K562 (cell line): ENCODE results near the gene OMP. TPM values are rescaled to one million over a fixed set of nuclear protein-coding genes. Genes with fewer than 3 reads are reported as not detected.

Experiments used
- ATAC-seq: fragments of 200-7000 bp; cut with Tn5 transposase; 3 replicates; pipeline ENCODE4 v1.9.1; 2020; ENCODE audit warnings: moderate library complexity
- BruUV-seq: library from RNA; stranded (reverse); fragments of 400-500 nt; replicated peaks from 2 replicates; lab custom pipeline; 2021; lab: Mats Ljungman, UMichigan
- CTCF ChIA-PET: fragments of 300-600 bp; formaldehyde crosslinking; extraction: SDS; loops from one replicate; lab custom pipeline; 2021; ENCODE audit warnings: low intra/inter-chr PET ratio; lab: Yijun Ruan, JAX
- POLR2A ChIA-PET: fragments of 300-600, 350-650 bp; sonication (Branson Sonifier 250); formaldehyde crosslinking; extraction: SDS; loops from one replicate; lab custom pipeline; 2021; ENCODE audit warnings: antibody characterized with exemption, inconsistent platforms; lab: Yijun Ruan, JAX
- DNase-seq, 4 experiments: peaks; one replicate each; pipeline versions ENCODE4 v3.0.0 to v3.0.0-alpha.2; 2011 to 2018; ENCODE audit warnings: low spot score in 3 of 4, mixed read lengths in 3 of 4; ENCODE audit errors: extremely low read depth in 1 of 4
- FAIRE-seq: peaks from 2 replicates; lab custom pipeline; 2011; peaks lifted over from hg19 to GRCh38; lab: Jason Lieb, UNC
- H2AFZ ChIP-seq: 2 replicates; pipeline ENCODE4 v1.6.0; 2011; ENCODE audit warnings: low read depth, low read length, control low read depth, inconsistent platforms
- H3K27ac ChIP-seq: fragments of 200-600 bp; 3 replicates; pipeline ENCODE4 v1.8.0; 2011; ENCODE audit warnings: low read depth, mild to moderate bottlenecking, control low read depth, inconsistent platforms, low read length, moderate library complexity, mixed read lengths; ENCODE audit errors: extremely low read depth
- H3K27me3 ChIP-seq, 2 experiments: fragments of 300-600 bp in 1 of 2; 2 replicates in 1 of 2; 3 replicates in 1 of 2; pipeline versions ENCODE4 v1.6.0 to v1.8.0; 2011; ENCODE audit warnings: inconsistent platforms in 2 of 2, low read length in 2 of 2, mild to moderate bottlenecking in 1 of 2, mixed read lengths in 1 of 2, moderate library complexity in 1 of 2; ENCODE audit not compliant: control insufficient read depth in 2 of 2, insufficient read depth in 2 of 2
- H3K36me3 ChIP-seq: fragments of 300-600 bp; 3 replicates; pipeline ENCODE4 v1.8.0; 2011; ENCODE audit warnings: mild to moderate bottlenecking, low read length, inconsistent platforms; ENCODE audit not compliant: control insufficient read depth, insufficient read depth
- H3K4me1 ChIP-seq, 2 experiments: fragments of 200-600 bp in 1 of 2; replicated peaks in 1 of 2; 2 replicates in 1 of 2; 3 replicates in 1 of 2; pipeline versions ENCODE4 v1.5.1 to v1.8.0; 2011; ENCODE audit warnings: inconsistent platforms in 2 of 2, low read length in 2 of 2, mild to moderate bottlenecking in 1 of 2, mixed read lengths in 1 of 2, moderate library complexity in 1 of 2; ENCODE audit not compliant: control insufficient read depth in 2 of 2, insufficient read depth in 2 of 2
- H3K4me2 ChIP-seq: 2 replicates; pipeline ENCODE4 v1.6.1; 2011; ENCODE audit warnings: low read length, control low read depth, inconsistent platforms, mixed read lengths; ENCODE audit not compliant: insufficient read depth
- H3K4me3 ChIP-seq: fragments of 200-600 bp; sonication (generic), shearing (Covaris generic); 2 replicates; pipeline ENCODE4 v1.5.1; 2016; ENCODE audit warnings: control low read depth, inconsistent platforms
- H3K79me2 ChIP-seq: fragments of 200-600 bp; 3 replicates; pipeline ENCODE4 v1.8.0; 2011; ENCODE audit warnings: low read length, inconsistent platforms; ENCODE audit not compliant: control insufficient read depth, insufficient read depth
- H3K9ac ChIP-seq, 2 experiments: 2 replicates each; pipeline versions ENCODE4 v1.6.0 to v1.6.1; 2011; ENCODE audit warnings: low read depth in 2 of 2, low read length in 2 of 2, control low read depth in 1 of 2, inconsistent platforms in 1 of 2, mild to moderate bottlenecking in 1 of 2, mixed read lengths in 1 of 2; ENCODE audit not compliant: insufficient read depth in 1 of 2
- H3K9me1 ChIP-seq: one replicate; pipeline ENCODE4 v1.6.0; 2011; ENCODE audit warnings: inconsistent platforms, mild to moderate bottlenecking, low read length, moderate library complexity; ENCODE audit not compliant: control insufficient read depth, insufficient read depth
- H3K9me3 ChIP-seq: replicated peaks from 2 replicates; pipeline ENCODE4 v1.5.1; 2011; ENCODE audit warnings: low read depth, low read length, inconsistent platforms; ENCODE audit not compliant: control insufficient read depth, insufficient read depth
- H4K20me1 ChIP-seq: replicated peaks from 2 replicates; pipeline ENCODE4 v1.6.1; 2011; ENCODE audit warnings: low read length, inconsistent platforms, mixed read lengths; ENCODE audit not compliant: control insufficient read depth, insufficient read depth
- BCOR ChIP-seq: fragments of 450-650 bp; IDR thresholded peaks from 2 replicates; pipeline ENCODE4 v1.6.1; 2016
- E2F3 ChIP-seq: fragments of 250-450 bp; sonication (Bioruptor Pico); IDR thresholded peaks from 2 replicates; pipeline ENCODE4 v1.4.0; 2020; ENCODE audit warnings: mild to moderate bottlenecking
- ELF4 ChIP-seq: fragments of 450-650 bp; formaldehyde crosslinking; IDR thresholded peaks from 2 replicates; pipeline ENCODE4 v1.4.0; 2022; ENCODE audit warnings: missing genetic modification characterization
- GTF2A2 ChIP-seq: IDR thresholded peaks from 2 replicates; pipeline ENCODE4 v1.6.1; 2016; ENCODE audit warnings: mild to moderate bottlenecking, missing genetic modification characterization, missing compliant biosample characterization
- MTA1 ChIP-seq: fragments of 450-650 bp; IDR thresholded peaks from 2 replicates; pipeline ENCODE4 v1.6.1; 2017; ENCODE audit warnings: borderline replicate concordance
- POLR3A ChIP-seq: IDR thresholded peaks from 2 replicates; pipeline ENCODE4 v1.6.1; 2011; ENCODE audit warnings: borderline replicate concordance, mild to moderate bottlenecking, moderate library complexity; ENCODE audit not compliant: insufficient read length, insufficient read depth; ENCODE audit errors: extremely low read depth
- TGIF2 ChIP-seq: sonication (generic); formaldehyde crosslinking; IDR thresholded peaks from 2 replicates; pipeline ENCODE4 v1.8.1; 2022; ENCODE audit warnings: mild to moderate bottlenecking, missing genetic modification reagents, moderate library complexity
- XRCC3 ChIP-seq: fragments of 450-650 bp; IDR thresholded peaks from 2 replicates; pipeline ENCODE4 v1.6.1; 2017; ENCODE audit warnings: mild to moderate bottlenecking, moderate library complexity
- ZNF165 ChIP-seq: fragments of 250-450 bp; sonication (Bioruptor Pico); IDR thresholded peaks from 2 replicates; pipeline ENCODE4 v1.4.0; 2020; ENCODE audit warnings: borderline replicate concordance
- WGBS: fragments of 100-300 bp; shearing (Covaris generic); methylation state at CpG from one replicate; pipeline ENCODE4 v1.1.6; 2016; ENCODE audit warnings: low coverage, mixed read lengths; ENCODE audit not compliant: insufficient coverage; ENCODE audit errors: missing lambda C conversion rate; 5-methylcytosine and 5-hydroxymethylcytosine counted together
- in situ Hi-C: fragments of 300-500 bp; cut with MboI; formaldehyde crosslinking; loops from 4 replicates; pipeline ENCODE4 v1.15.0; 2018; ENCODE audit warnings: inconsistent platforms, mixed read lengths
- intact Hi-C: fragments of 100-400 bp; cut with micrococcal nuclease; formaldehyde crosslinking; loops from 2 replicates; pipeline ENCODE4 v1.14.2; 2022
- polyA plus RNA-seq, 8 experiments: library from polyadenylated mRNA; depleted of rRNA in 4 of 8; stranded (reverse) in 5 of 8; unstranded in 3 of 8; fragments of >200 nt; fragmentation: Nextera tagmentation in 2 of 8; fragmentation: Illumina TruSeq in 1 of 8; extraction: Ambion mirVana in 2 of 8; extraction: Trizol in 1 of 8; gene quantifications; 2 replicates each; pipeline versions ENCODE4 v1.2.1 to v1.2.3, GENCODE V29; 2011 to 2014; ENCODE audit warnings: inconsistent platforms in 1 of 8, missing spikeins in 1 of 8
- total RNA-seq, 7 experiments: library from RNA; depleted of rRNA in 6 of 7; stranded (reverse); fragments of >200 nt in 6 of 7; fragmentation: Illumina TruSeq in 2 of 7; extraction: Trizol in 2 of 7; gene quantifications; 2 replicates each; pipeline versions ENCODE4 v1.2.1 to v1.2.3, GENCODE V29; 2011 to 2021; ENCODE audit warnings: low replicate concordance in 1 of 7
- TF ChIP-seq, protein P1 (sequence below), 2 experiments: fragments of 450-650 bp in 1 of 2; sonication (generic) in 1 of 2; formaldehyde crosslinking in 1 of 2; IDR thresholded peaks in 1 of 2; conservative IDR thresholded peaks in 1 of 2; 2 replicates each; pipeline versions ENCODE4 v1.6.1 to v1.8.1; 2016 to 2023; ENCODE audit warnings: mild to moderate bottlenecking in 2 of 2, moderate library complexity in 2 of 2, inconsistent platforms in 1 of 2, missing genetic modification reagents in 1 of 2
- TF ChIP-seq, protein P2 (sequence below), 2 experiments: fragments of 250-450 bp in 1 of 2; fragments of 450-650 bp in 1 of 2; sonication (Bioruptor Pico) in 1 of 2; IDR thresholded peaks; 2 replicates each; pipeline versions ENCODE4 v1.6.1 to v1.8.0; 2016 to 2021; ENCODE audit warnings: mild to moderate bottlenecking in 2 of 2, moderate library complexity in 2 of 2, missing compliant biosample characterization in 1 of 2, missing genetic modification characterization in 1 of 2
- TF ChIP-seq, protein P3 (sequence below): fragments of 450-650 bp; IDR thresholded peaks from 2 replicates; pipeline ENCODE4 v1.6.1; 2016; ENCODE audit warnings: antibody characterized with exemption

The OMP gene
- total and polyA plus RNA-seq, 9 of the 15 experiments (the other 6 are each of a cell fraction or from before 2014, with no cell fraction given): not detected

DNA sequence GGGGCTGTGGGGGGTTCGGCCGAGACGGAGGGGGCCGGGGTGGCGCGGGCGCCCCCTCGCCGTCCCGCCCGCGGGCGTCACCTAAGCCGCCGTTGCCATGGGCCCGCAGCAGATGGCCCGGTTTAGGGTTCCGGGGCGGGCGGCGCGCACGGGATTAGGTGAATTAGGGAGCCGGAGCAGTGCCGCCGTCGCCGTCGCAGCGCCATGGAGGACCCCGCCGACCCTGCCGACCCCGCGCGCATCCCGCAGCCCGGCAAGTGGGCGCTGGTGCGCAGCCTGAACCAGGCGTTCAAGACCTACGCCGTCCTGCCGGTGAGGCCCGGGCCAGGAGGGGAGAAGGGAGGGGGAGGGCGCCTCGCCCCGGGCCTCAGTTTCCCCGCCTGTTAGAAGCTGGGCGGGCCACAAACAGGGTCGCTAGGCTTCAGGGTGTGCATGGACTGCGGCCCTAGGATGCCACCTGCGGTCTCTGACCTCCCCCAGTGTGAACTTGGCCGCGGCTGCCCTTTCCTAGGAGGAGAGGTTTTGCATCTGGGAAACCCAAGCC lies 35.5 kb downstream of the OMP start:
- ChIA-PET POLR2A (interaction anchor here (0.8 kb wide), 1 partner anchor 1750 kb away, joined by 3 read pairs; no protein-coding TSS in a partner anchor), CTCF (no interaction called here)
- H3K4me2 ChIP-seq: no peak overlapping the region
- no peaks in the 10 kb centered on the region for H3K79me2 ChIP-seq
- WGBS: 5% methylated on average over 10 of the region's 55 CpGs
- peaks cover 0 to 7% of the 10 kb centered on the region in 2 experiments; a peak in 2 of 5 replicates for H3K4me1 ChIP-seq
- FAIRE-seq (no peak), DNase-seq (no peak), ATAC-seq (no peak)
- TF ChIP-seq, protein P1, sequence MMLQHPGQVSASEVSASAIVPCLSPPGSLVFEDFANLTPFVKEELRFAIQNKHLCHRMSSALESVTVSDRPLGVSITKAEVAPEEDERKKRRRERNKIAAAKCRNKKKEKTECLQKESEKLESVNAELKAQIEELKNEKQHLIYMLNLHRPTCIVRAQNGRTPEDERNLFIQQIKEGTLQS (IDR thresholded peaks at IDR 0.05): no peak
- TF ChIP-seq, protein P1 (CRISPR knock-in tag; conservative IDR thresholded peaks at IDR 0.05): no peak
- no peak for TF ChIP-seq MTA1
- H3K9me1 ChIP-seq: no peaks in the 10 kb centered on the region
- no peaks in the 10 kb centered on the region for H3K9me3 ChIP-seq
- H3K27me3 ChIP-seq: peaks cover 13 to 46% of the 10 kb centered on the region in 2 experiments; a peak in 3 of 5 replicates
- H2AFZ ChIP-seq: no peak overlapping the region
- in situ Hi-C loops (no loop called here), intact Hi-C loops (no loop called here)
- no peak overlapping the region for H3K9ac ChIP-seq
- BruUV-seq: no TSS peak
- no peak overlapping the region for H3K4me3 ChIP-seq
- no peak overlapping the region for H3K27ac ChIP-seq
- H3K36me3 ChIP-seq: no peaks in the 10 kb centered on the region
- H4K20me1 ChIP-seq: 0 out of 2 replicates have a peak, but pooled peaks cover 3% of the 10 kb centered on the region

DNA sequence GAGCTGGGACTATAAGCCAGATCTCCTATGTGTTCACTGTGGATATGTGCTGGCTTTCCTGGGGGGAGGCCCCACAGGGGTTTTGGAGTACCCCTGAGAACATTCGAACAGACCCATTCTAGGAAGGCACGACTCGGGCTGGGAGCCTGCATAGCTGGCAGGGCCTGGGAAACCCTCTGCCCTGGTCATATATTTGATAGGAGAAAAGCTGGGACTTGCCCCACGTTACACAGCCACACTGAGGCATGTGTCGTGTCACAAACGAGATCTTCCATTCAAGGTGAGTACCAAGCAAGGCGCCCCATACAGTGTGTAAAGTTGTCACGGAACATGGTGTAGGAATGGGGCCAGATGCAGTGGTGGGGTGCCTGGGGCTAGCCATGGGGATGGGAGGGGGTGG lies 36.6 kb downstream of the OMP start:
- no peaks in the 10 kb centered on the region for H3K9me1 ChIP-seq
- H3K9me3 ChIP-seq: no peaks in the 10 kb centered on the region
- H3K27me3 ChIP-seq: peaks cover 13 to 48% of the 10 kb centered on the region in 2 experiments; a peak in 3 of 5 replicates
- no peak overlapping the region for H3K27ac ChIP-seq
- H3K4me2 ChIP-seq: no peak overlapping the region
- POLR2A ChIA-PET: interaction anchor here (0.5 to 1.5 kb wide), 6 partner anchors 8 to 1749 kb away, joined by 3 to 5 read pairs (median 3); no protein-coding TSS in a partner anchor
- no peak overlapping the region for H2AFZ ChIP-seq
- WGBS: 15% methylated on average over 7 of the region's 8 CpGs
- H3K36me3 ChIP-seq: no peaks in the 10 kb centered on the region
- ATAC-seq (no peak), FAIRE-seq (no peak), DNase-seq (no peak)
- in situ Hi-C loops (no loop called here), intact Hi-C loops (no loop called here)
- no TSS peak for BruUV-seq
- 0 out of 2 replicates have a peak, but pooled peaks cover 4% of the 10 kb centered on the region for H4K20me1 ChIP-seq
- peaks cover 0 to 7% of the 10 kb centered on the region in 2 experiments; a peak in 2 of 5 replicates for H3K4me1 ChIP-seq
- CTCF ChIA-PET: no interaction called here
- H3K9ac ChIP-seq: no peak overlapping the region
- no peak overlapping the region for H3K4me3 ChIP-seq
- H3K79me2 ChIP-seq: no peaks in the 10 kb centered on the region
- no peak for TF ChIP-seq ELF4 (CRISPR knock-in tag)
- no peak for TF ChIP-seq GTF2A2 (tag)
- no peak for TF ChIP-seq ZNF165 (CRISPR knock-in tag)
- TF ChIP-seq E2F3 (CRISPR knock-in tag): no peak
- TF ChIP-seq TGIF2: no peak
- TF ChIP-seq POLR3A: no peak
- TF ChIP-seq, protein P2, sequence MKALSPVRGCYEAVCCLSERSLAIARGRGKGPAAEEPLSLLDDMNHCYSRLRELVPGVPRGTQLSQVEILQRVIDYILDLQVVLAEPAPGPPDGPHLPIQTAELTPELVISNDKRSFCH (CRISPR knock-in tag; IDR thresholded peaks at IDR 0.05): no peak
- TF ChIP-seq, protein P2 (tag; IDR thresholded peaks at IDR 0.05): no peak
- no peak for TF ChIP-seq XRCC3
- TF ChIP-seq, protein P3, sequence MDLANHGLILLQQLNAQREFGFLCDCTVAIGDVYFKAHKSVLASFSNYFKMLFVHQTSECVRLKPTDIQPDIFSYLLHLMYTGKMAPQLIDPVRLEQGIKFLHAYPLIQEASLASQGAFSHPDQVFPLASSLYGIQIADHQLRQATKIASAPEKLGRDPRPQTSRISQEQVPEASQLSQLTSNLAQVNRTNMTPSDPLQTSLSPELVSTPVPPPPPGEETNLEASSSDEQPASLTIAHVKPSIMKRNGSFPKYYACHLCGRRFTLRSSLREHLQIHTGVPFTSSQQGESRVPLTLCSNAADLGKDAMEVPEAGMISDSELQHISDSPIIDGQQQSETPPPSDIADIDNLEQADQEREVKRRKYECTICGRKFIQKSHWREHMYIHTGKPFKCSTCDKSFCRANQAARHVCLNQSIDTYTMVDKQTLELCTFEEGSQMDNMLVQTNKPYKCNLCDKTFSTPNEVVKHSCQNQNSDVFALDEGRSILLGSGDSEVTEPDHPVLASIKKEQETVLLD: no peak
- TF ChIP-seq BCOR: no peak
